ENCODE measurements around the gene SLC25A22.

SLC25A22 gene

GRCh38 chr11:798093-798713 is at the start of gene SLC25A22:
SLC25A22 (minus strand) TSS chr11:798281; CDS start chr11:795006, 3,275 bp downstream.
- FAIRE-seq, result no peak
- DNase-seq (ENCODE audit: low spot score), result peak; percentile 41

- FAIRE-seq (no peak), DNase-seq (ENCODE audit: low spot score) (no peak)
These were observed 49.8 kb upstream of the SLC25A22 start for GRCh38 chr11:847876-848275.

GRCh38 chr11:846496-847098 is 48.5 kb upstream of the SLC25A22 start:
- no peak for FAIRE-seq
- no peak for DNase-seq (ENCODE audit: low spot score)

GRCh38 chr11:845872-846495 is 47.9 kb upstream of the SLC25A22 start:
- DNase-seq (ENCODE audit: low spot score) (no peak), FAIRE-seq (no peak)

GRCh38 chr11:844693-845644 is 46.9 kb upstream of the SLC25A22 start:
- DNase-seq (ENCODE audit: low spot score), result peak; percentile 75
- peak; percentile 34 for FAIRE-seq

GRCh38 chr11:843818-844692 is 46.0 kb upstream of the SLC25A22 start:
- FAIRE-seq (peak; percentile 32), DNase-seq (ENCODE audit: low spot score) (peak; percentile 90)

GRCh38 chr11:843086-843734 is 45.1 kb upstream of the SLC25A22 start:
- FAIRE-seq (no peak), DNase-seq (ENCODE audit: low spot score) (no peak)

- FAIRE-seq (no peak), DNase-seq (ENCODE audit: low spot score) (peak; percentile 73)
These were observed 44.4 kb upstream of the SLC25A22 start, which contains the start of the genes POLR2L and TSPAN4 for GRCh38 chr11:842370-843002. POLR2L (minus strand) TSS chr11:842529; CDS start chr11:842508, 21 bp downstream. TSPAN4 (plus strand) TSS chr11:842852; CDS start chr11:850305, 7,453 bp downstream.

- no peak for FAIRE-seq
- no peak for DNase-seq (ENCODE audit: low spot score)
These were observed 43.9 kb upstream of the SLC25A22 start for GRCh38 chr11:841981-842369.

GRCh38 chr11:839875-840617 is 42.0 kb upstream of the SLC25A22 start:
- no peak for DNase-seq (ENCODE audit: low spot score)
- no peak for FAIRE-seq

GRCh38 chr11:839280-839623 is 41.2 kb upstream of the SLC25A22 start:
- no peak for DNase-seq (ENCODE audit: low spot score)
- FAIRE-seq, result no peak

- no peak for DNase-seq (ENCODE audit: low spot score)
- FAIRE-seq, result no peak
These were observed 40.6 kb upstream of the SLC25A22 start for GRCh38 chr11:838441-839279.

GRCh38 chr11:837990-838307 is 39.9 kb upstream of the SLC25A22 start:
- DNase-seq (ENCODE audit: low spot score) (no peak), FAIRE-seq (no peak)

GRCh38 chr11:837189-837989 is 39.3 kb upstream of the SLC25A22 start:
- FAIRE-seq (no peak), DNase-seq (ENCODE audit: low spot score) (no peak)

GRCh38 chr11:836700-837099 is 38.6 kb upstream of the SLC25A22 start:
- FAIRE-seq (no peak), DNase-seq (ENCODE audit: low spot score) (no peak)

- no peak for FAIRE-seq
- no peak for DNase-seq (ENCODE audit: low spot score)
These were observed 38.2 kb upstream of the SLC25A22 start for GRCh38 chr11:836274-836673.

All from RCC 7860 (cell line).